Thyroid gland (tissue), 4 donors: ENCODE data around the gene THBS3. TPM values are rescaled to one million over a fixed set of nuclear protein-coding genes. Genes with fewer than 3 reads are reported as not detected.

Source experiments
- DNase-seq, 2 donors: peaks; one replicate each; pipeline ENCODE4 v3.0.0-alpha.2; 2019
- H3K27ac ChIP-seq, 3 donors: fragments of 200-600 bp; sonication (generic); 1 replicate in 2 of 3; 2 replicates in 1 of 3; pipeline ENCODE4 v1.5.1; 2016 to 2019; ENCODE audit warnings: mild to moderate bottlenecking in 1 of 3, moderate library complexity in 1 of 3
- H3K27me3 ChIP-seq: fragments of 200-600 bp; sonication (generic); one replicate; pipeline ENCODE4 v1.5.1; 2019
- H3K36me3 ChIP-seq, 2 donors: fragments of 200-600 bp; sonication (generic); one replicate each; pipeline ENCODE4 v1.5.1; 2016 to 2019
- H3K4me1 ChIP-seq, 2 donors: fragments of 200-600 bp; sonication (generic); one replicate each; pipeline ENCODE4 v1.5.1; 2017 to 2019
- H3K4me3 ChIP-seq, 3 donors: fragments of 200-600 bp; sonication (generic); replicated peaks in 1 of 3; 1 replicate in 2 of 3; 2 replicates in 1 of 3; pipeline ENCODE4 v1.5.1; 2016; ENCODE audit warnings: mild to moderate bottlenecking in 1 of 3
- H3K9me3 ChIP-seq: fragments of 200-600 bp; sonication (generic); one replicate; pipeline ENCODE4 v1.5.1; 2017
- CTCF ChIP-seq, 6 experiments: fragments of 200-600 bp in 3 of 6; fragments of 450-650 bp in 3 of 6; sonication (generic) in 3 of 6; IDR thresholded peaks; one replicate each; pipeline ENCODE4 v1.5.1; 2016 to 2019; ENCODE audit warnings: antibody characterized with exemption in 6 of 6, mild to moderate bottlenecking in 2 of 6, inconsistent platforms in 1 of 6, moderate library complexity in 1 of 6
- POLR2A ChIP-seq, 2 donors: fragments of 450-650 bp; IDR thresholded peaks; one replicate each; pipeline ENCODE4 v1.6.1; 2017; ENCODE audit warnings: antibody characterized with exemption in 2 of 2, mild to moderate bottlenecking in 2 of 2, moderate library complexity in 1 of 2
- WGBS, 2 donors: methylation state at CpG; one replicate each; pipeline ENCODE4 v1.1.5; 2017; 5-methylcytosine and 5-hydroxymethylcytosine counted together
- intact Hi-C: fragments of 100-400 bp; cut with DNase I; formaldehyde crosslinking; loops from one replicate; pipeline ENCODE4 v1.15.1; 2023
- total RNA-seq, 4 donors: library from RNA; depleted of rRNA; stranded (reverse); fragments of >200 nt; gene quantifications; one replicate each; pipeline ENCODE4 v1.2.3, GENCODE V29; 2016

THBS3 gene
- total RNA-seq, result 10 to 100 TPM in 3 of 4 donors, 1 to 10 TPM in 1; 8.5 to 25.7 (median 18.2) TPM

DNA sequence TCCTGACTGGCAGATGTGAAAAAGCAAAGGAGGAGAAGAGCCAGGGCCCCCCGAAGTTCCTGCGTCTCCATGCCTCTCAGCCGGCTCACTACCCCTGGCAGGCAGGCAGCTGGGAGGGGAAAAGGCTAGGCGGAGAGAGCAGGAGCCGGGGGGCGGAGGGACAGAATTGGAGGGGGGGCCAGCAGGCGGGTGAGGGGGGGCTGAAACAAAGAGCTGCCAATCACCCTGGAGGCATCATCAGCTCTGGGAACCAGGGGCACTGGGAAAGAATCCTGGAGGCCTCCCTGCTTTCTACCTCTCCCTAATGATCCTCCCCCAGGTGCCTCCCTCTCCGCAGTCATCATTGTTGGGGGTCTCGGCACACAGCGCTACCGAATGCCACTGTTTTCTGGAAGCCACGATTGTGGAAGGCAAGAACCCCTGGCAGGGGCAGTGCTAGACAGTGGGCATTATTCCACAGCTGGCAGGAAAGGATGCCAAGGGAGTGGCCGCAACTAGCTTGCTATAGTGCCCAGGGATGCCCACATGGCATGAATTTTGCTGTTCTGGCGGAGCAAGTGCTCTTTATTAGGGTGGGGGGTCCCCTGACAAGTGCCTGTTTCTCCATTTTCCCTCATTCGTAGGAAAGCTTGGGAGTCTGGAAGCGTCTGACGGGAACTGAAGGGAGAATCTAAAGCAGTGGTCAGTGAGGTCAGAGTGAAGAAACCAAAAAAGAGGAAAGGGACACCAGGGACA is at the start of gene THBS3:
Gene THBS3 (minus strand): TSS at position 92 of the 735 bp plus-strand sequence. CDS start 21 bp downstream, at position 71.
- peaks cover 23 to 26% of the 10 kb centered on the region in 2 donors for H3K4me1 ChIP-seq
- intact Hi-C loops, result loop anchor here (5.0 kb wide), 1 partner anchor 34 kb away; a partner anchor contains a TSS

DNA sequence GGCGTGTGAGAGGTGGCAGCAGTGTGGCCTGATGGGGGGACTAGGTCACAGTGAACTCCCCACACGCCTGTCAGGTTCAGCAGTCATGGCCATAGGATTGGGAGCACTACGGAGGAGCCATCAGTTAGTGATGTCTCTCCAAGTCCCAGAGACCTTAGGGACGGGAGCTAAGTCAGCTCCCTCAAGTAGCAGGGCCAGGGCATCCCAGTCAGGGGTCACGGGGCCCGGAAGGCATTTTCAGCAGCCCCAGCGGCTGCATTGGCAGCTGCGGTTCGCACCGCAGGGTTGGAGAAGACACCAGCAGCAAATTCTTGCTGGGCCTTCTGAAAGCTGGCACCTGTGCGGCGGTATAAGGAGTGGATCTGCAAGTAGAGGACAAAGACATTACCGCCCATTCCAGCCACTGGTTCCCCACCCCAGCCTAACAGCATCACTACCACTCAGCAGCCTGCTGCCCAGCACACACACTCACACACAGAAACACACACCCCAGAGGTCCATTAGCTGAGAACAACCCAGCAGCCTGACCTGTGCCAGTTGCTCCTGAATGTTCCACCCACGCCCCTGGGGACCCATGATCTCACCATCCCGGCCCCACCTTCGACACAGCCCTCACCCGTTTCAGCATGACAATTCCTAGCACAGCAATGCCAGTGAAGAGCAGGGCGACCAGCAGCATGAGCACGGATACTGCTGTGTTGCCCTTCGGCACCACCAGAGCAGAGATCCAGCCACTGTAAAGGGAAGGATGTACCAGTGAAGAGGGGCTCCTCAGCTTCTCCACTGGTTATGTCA is 48.6 kb upstream of the THBS3 start:
- DNase-seq, result no peak
- WGBS, 2 donors, result 80 to 86% methylated on average over 14 to 20 of the region's 20 CpGs
- Histone ChIP-seq H3K27ac (peak overlapping the region; percentile 89 to 98 (median 95)), H3K9me3 (no peaks in the 10 kb centered on the region), H3K4me3 (no peak overlapping the region), H3K36me3 (peaks cover 3 to 4% of the 10 kb centered on the region in 2 donors), H3K4me1 (peaks cover 14 to 23% of the 10 kb centered on the region in 2 donors), H3K27me3 (no peaks in the 10 kb centered on the region)
- TF ChIP-seq CTCF (IDR thresholded peaks at IDR 0.05), result no peak
- no peak for TF ChIP-seq POLR2A (IDR thresholded peaks at IDR 0.05)
- intact Hi-C loops, result loop anchor here (5.0 kb wide), 1 partner anchor 66 kb away; the partner anchor contains the start of gene RUSC1

More for the DNA sequence above, at the start of gene THBS3:
- TF ChIP-seq POLR2A (IDR thresholded peaks at IDR 0.05) (no peak), CTCF (IDR thresholded peaks at IDR 0.05) (no peak)
- Histone ChIP-seq H3K9me3 (no peaks in the 10 kb centered on the region), H3K36me3 (no peaks in the 10 kb centered on the region), H3K27ac (peak within 1 kb of the TSS; percentile 99 to 100 (median 99)), H3K4me3 (peak within 1 kb of the TSS; percentile 89 to 98 (median 96)), H3K27me3 (no peaks in the 10 kb centered on the region)
- WGBS, 2 donors, result 18 to 32% methylated on average over 17 of the region's 17 CpGs
- no peak for DNase-seq

- peaks cover 3 to 4% of the 10 kb centered on the region in 2 donors for H3K36me3 ChIP-seq
- H3K9me3 ChIP-seq, result no peaks in the 10 kb centered on the region
- no peaks in the 10 kb centered on the region for H3K27me3 ChIP-seq
- WGBS, 2 donors, result 2 to 4% methylated on average over 36 to 47 of the region's 54 CpGs
- H3K4me1 ChIP-seq, result peaks cover 11 to 25% of the 10 kb centered on the region in 2 donors
- H3K27ac ChIP-seq, result peak within 1 kb of the TSS; percentile 89 to 98 (median 95)
- intact Hi-C loops, result loop anchor here (5.0 kb wide), 1 partner anchor 67 kb away; the partner anchor contains the start of gene RUSC1
- TF ChIP-seq POLR2A (IDR thresholded peaks at IDR 0.05), result peak in 1 of 2 donors; percentile 62
- peak in 1 of 6 experiments; percentile 12 for TF ChIP-seq CTCF (IDR thresholded peaks at IDR 0.05)
- DNase-seq, result peak; percentile 84 to 86
- peak within 1 kb of the TSS; percentile 63 to 93 (median 78) for H3K4me3 ChIP-seq
Observed at GRCh38 chr1:155255243-155256007, 47.7 kb upstream of the THBS3 start, which contains the start of gene ENTREP3. TSS of gene ENTREP3 (minus strand) at chr1:155255483. CDS start at chr1:155254877, 606 bp downstream.

DNA sequence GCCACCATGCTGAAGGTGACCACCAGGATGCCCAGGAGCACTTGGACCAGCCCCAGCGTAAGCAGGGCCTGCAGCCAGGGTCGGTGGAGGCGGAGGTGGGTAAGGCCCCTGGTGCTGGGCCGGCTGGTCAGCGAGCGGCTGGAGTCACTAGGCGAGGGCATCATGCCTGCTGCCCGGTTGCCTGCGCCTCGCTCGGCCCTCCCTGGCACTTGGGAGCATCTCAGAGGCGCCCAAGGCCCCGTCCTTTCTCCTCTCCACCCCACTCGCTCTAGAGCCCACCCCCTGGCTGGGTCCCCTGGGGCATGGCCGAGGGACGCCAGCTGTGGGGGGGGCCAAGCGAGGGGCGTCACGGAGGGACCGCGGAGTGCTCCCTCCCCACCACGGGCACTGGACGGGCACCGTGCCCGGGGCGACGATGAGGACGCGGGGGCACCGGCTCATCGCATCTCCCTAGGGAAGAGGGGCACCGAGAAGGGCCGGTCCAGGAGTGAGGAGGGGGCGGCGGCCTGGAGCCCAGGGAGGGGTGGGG is 47.1 kb upstream of the THBS3 start:
- intact Hi-C loops, result loop anchor here (5.0 kb wide), 2 partner anchors 68 to 338 kb away; partner anchors contain the start of gene RUSC1
- no peaks in the 10 kb centered on the region for H3K9me3 ChIP-seq

More for the DNA sequence above, 47.1 kb upstream of the THBS3 start:
- TF ChIP-seq CTCF (IDR thresholded peaks at IDR 0.05), result no peak
- TF ChIP-seq POLR2A (IDR thresholded peaks at IDR 0.05), result no peak
- Histone ChIP-seq H3K27ac (peak overlapping the region; percentile 89 to 98 (median 95)), H3K4me1 (peaks cover 14 to 29% of the 10 kb centered on the region in 2 donors), H3K36me3 (peaks cover 0 to 4% of the 10 kb centered on the region in 2 donors), H3K4me3 (peak overlapping the region; percentile 63 to 93 (median 78)), H3K27me3 (no peaks in the 10 kb centered on the region)
- 0 to 6% methylated on average over 7 to 10 of the region's 35 CpGs for WGBS, 2 donors
- DNase-seq, result peak; percentile 23 to 29
